Measurements from ENCODE around the gene ZMIZ2.
"Not testable (repeated sequence)": the region's sequence is repeated elsewhere in the genome, so short reads cannot be mapped to it uniquely, and the experiment has no call there.

Gene ZMIZ2

DNA sequence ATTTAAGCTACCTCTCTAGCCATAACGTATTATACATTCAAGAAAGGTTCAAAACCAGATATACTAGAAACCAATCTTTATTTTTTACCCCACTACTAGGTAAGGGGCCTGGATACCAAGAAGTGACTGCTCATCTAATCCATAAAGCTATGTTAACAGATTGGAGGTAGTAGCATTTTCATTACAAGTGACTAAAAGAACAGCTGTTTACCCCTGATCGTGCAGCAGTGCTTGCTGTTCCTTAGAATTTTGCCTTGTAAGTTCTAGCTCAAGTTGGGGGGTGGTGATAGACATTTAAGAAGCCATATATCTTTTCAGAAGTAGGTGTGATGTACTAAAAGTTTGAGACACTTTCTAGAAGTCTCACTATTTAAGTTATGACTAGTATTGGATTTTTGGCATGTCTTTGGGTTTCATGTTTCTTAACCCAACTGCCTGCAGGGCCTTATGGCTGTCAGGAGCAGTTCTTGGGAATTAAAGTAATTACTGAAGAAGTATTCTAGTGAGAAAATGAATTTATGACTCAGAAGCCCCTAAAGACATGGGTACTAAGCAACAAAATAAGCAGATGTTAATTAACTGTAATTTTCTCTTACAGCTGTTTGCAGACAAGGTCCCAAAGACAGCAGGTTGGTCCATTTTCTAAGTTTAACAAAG, 50.1 kb downstream of the ZMIZ2 start:
- DNase-seq (ENCODE audit: low read depth in 2 of 2): no peak

- no peak for DNase-seq (ENCODE audit: low read depth in 2 of 2)
These were observed 51.3 kb downstream of the ZMIZ2 start for GRCh38 chr7:44799939-44800338.

DNA sequence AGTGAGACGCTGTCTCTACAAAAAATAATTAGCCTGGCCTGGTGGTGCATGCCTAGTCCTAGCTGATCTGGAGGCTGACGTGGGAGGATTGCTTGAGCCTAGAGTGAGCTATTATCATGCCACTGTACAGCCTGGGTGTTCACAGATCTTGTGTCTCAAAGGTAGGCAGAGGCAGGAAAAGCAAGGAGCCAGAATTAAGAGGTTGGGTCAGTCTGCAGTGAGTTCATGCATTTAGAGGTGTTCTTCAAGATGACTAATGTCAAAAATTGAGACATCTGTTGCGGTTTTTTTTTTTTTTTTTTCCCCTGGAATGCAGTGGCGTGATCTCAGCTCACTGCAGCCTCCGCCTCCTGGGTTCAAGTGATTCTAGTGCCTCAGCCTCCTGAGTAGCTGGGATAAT, 53.2 kb downstream of the ZMIZ2 start:
- no peak for DNase-seq (ENCODE audit: low read depth in 2 of 2)

GRCh38 chr7:44802418-44803025, 53.9 kb downstream of the ZMIZ2 start:
- no peak for DNase-seq (ENCODE audit: low read depth in 2 of 2)

DNA sequence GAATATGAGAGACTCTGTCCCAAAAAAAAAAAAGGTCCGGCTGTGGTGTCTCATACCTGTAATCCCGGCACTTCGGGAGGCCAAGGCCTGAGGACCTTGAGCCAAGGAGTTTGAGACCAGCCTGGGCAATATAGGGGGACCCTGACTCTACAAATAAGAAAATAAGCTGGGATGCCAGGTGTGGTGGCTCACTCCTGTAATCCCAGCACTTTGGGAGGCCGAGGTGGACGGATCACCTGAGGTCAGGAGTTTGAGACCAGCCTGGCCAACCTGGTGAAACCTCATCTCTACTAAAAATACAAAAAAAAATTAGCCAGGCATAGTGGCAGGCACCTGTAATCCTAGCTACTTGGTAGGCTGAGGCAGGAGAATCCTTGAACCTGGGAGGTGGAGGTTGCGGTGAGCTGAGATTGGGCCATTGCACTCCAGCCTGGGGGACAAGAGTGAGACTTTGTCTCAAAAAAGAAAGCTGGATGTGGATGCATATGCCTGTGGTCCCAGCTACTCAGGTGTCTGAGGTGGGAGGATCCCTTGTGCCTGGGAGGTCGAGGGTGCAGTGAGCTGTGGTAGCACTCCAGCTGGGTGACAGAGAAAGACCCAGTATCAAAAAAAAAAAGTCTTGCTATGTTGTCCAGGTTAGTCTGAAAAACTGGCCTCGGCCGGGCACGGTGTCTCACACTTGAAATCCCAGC, 55.3 kb downstream of the ZMIZ2 start:
- DNase-seq (ENCODE audit: low read depth in 2 of 2): not testable (repeated sequence)

DNA sequence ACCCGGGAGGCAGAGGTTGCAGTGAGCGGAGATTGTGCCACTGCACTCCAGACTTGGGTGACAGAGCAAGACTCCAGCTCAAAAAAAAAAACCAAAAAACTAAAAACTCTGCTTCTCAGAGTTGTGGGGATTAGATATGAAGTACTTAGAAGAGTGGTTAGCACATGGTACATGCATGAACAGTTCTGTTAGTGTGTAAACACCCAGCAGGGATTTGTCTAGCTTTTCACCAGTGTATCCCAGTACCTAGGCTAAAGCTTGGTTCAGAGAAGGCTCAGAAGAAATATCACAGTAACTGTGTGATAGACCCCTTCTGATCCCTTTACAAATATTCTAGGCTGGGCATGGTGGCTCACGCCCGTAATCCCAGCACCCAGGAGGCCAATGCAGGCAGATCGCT, 57.3 kb downstream of the ZMIZ2 start:
- no peak for DNase-seq (ENCODE audit: low read depth in 2 of 2)

- DNase-seq (ENCODE audit: low read depth in 2 of 2): no peak
These were observed 60.3 kb downstream of the ZMIZ2 start for GRCh38 chr7:44808914-44809393.

DNA sequence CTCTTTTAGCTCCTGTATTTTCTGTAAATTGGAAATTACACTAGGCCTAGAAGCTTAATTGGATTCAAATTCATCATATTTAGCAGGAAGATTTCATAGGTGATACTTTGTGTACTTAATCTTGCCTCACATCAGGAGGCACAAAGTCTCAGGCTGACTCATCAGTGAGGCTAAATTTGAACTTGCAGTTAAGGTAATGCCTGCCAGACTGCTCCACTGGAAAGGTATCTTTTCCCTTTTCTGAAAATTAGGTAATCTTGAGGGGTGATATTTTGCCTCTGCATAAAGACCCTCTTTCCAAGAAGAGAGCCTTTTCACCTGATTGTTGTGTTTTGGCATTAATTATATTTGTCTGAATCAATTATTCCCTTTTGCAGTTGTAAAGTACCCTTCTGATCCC, 62.4 kb downstream of the ZMIZ2 start:
- no peak for DNase-seq (ENCODE audit: low read depth in 2 of 2)

- no peak for DNase-seq (ENCODE audit: low read depth in 2 of 2)
These were observed 62.9 kb downstream of the ZMIZ2 start for GRCh38 chr7:44811571-44811970.

GRCh38 chr7:44814919-44815318, 66.3 kb downstream of the ZMIZ2 start:
- DNase-seq (ENCODE audit: low read depth in 2 of 2): no peak

DNA sequence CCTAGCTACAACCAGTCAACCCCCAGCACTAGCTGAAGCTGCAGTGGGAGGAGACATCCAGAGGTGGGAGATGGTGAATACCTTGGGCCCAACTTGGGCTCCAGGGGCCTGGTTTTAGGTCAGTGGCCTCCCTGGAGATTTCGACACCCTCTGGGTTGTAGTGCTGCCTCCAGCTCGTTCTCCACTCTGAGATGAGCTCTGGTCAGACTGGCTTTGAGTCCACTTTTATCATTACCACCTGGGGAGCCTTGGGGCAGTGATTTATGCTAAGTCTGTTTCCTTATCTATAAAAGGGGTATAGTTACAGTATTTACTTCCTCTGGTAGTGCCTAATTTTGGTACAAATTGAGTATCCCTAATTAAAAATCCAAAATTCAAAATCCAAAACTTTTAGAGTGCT, 70.6 kb downstream of the ZMIZ2 start:
- no peak for DNase-seq (ENCODE audit: low read depth in 2 of 2)

Measured in stimulated activated CD8-positive, alpha-beta memory T cell treated with anti-CD3 and anti-CD28 coated beads, Interleukin-2, amount 100 ng/mL, for 48 hours (primary cell).